NB4 (cell line): ENCODE measurements around the gene TUBB2B.

Experiments
- DNase-seq: peaks from one replicate; pipeline ENCODE4 v3.0.0; 2010; ENCODE audit warnings: low read depth
- H3K4me3 ChIP-seq: one replicate; pipeline ENCODE4 v1.5.1; 2011; ENCODE audit warnings: mild to moderate bottlenecking, low read depth, low read length, moderate library complexity
- MYC ChIP-seq: IDR thresholded peaks from 2 replicates; pipeline ENCODE4 v1.6.1; 2011; ENCODE audit warnings: low read depth, low read length
- POLR2A ChIP-seq: IDR thresholded peaks from 2 replicates; pipeline ENCODE4 v1.6.1; 2011; ENCODE audit warnings: mild to moderate bottlenecking; ENCODE audit not compliant: insufficient read length; ENCODE audit errors: extremely low read depth
- TF ChIP-seq, protein P1 (sequence below): IDR thresholded peaks from one replicate; pipeline ENCODE4 v1.5.1; 2012; ENCODE audit warnings: low read depth, low read length
- TF ChIP-seq, protein P2 (sequence below): IDR thresholded peaks from 2 replicates; pipeline ENCODE4 v1.6.1; 2011; ENCODE audit warnings: low read depth, low read length

Gene TUBB2B

GRCh38 chr6:3227363-3228045 lies at the start of gene TUBB2B:
Gene TUBB2B, minus strand, starts transcription at chr6:3227653. Its CDS starts 110 bp downstream, at chr6:3227543.
- no peak for DNase-seq
- TF ChIP-seq, protein P1, sequence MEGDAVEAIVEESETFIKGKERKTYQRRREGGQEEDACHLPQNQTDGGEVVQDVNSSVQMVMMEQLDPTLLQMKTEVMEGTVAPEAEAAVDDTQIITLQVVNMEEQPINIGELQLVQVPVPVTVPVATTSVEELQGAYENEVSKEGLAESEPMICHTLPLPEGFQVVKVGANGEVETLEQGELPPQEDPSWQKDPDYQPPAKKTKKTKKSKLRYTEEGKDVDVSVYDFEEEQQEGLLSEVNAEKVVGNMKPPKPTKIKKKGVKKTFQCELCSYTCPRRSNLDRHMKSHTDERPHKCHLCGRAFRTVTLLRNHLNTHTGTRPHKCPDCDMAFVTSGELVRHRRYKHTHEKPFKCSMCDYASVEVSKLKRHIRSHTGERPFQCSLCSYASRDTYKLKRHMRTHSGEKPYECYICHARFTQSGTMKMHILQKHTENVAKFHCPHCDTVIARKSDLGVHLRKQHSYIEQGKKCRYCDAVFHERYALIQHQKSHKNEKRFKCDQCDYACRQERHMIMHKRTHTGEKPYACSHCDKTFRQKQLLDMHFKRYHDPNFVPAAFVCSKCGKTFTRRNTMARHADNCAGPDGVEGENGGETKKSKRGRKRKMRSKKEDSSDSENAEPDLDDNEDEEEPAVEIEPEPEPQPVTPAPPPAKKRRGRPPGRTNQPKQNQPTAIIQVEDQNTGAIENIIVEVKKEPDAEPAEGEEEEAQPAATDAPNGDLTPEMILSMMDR, result no peak
- TF ChIP-seq, protein P2, sequence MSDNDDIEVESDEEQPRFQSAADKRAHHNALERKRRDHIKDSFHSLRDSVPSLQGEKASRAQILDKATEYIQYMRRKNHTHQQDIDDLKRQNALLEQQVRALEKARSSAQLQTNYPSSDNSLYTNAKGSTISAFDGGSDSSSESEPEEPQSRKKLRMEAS, result no peak
- no peak for TF ChIP-seq MYC
- TF ChIP-seq POLR2A, result no peak
- H3K4me3 ChIP-seq, result no peak within 1 kb of the TSS

- TF ChIP-seq, protein P2, result no peak
- TF ChIP-seq POLR2A (no peak), MYC (no peak)
- TF ChIP-seq, protein P1, result no peak
Observed at GRCh38 chr6:3277251-3277650, 49.8 kb upstream of the TUBB2B start.

GRCh38 chr6:3276174-3277167 lies 49.0 kb upstream of the TUBB2B start:
- no peak for DNase-seq
- TF ChIP-seq, protein P1, result no peak
- TF ChIP-seq MYC, result no peak
- no peak for TF ChIP-seq POLR2A
- TF ChIP-seq, protein P2, result no peak
- no peak overlapping the region for H3K4me3 ChIP-seq

More at GRCh38 chr6:3277251-3277650, 49.8 kb upstream of the TUBB2B start:
- DNase-seq, result no peak
- H3K4me3 ChIP-seq, result no peak overlapping the region

DNA sequence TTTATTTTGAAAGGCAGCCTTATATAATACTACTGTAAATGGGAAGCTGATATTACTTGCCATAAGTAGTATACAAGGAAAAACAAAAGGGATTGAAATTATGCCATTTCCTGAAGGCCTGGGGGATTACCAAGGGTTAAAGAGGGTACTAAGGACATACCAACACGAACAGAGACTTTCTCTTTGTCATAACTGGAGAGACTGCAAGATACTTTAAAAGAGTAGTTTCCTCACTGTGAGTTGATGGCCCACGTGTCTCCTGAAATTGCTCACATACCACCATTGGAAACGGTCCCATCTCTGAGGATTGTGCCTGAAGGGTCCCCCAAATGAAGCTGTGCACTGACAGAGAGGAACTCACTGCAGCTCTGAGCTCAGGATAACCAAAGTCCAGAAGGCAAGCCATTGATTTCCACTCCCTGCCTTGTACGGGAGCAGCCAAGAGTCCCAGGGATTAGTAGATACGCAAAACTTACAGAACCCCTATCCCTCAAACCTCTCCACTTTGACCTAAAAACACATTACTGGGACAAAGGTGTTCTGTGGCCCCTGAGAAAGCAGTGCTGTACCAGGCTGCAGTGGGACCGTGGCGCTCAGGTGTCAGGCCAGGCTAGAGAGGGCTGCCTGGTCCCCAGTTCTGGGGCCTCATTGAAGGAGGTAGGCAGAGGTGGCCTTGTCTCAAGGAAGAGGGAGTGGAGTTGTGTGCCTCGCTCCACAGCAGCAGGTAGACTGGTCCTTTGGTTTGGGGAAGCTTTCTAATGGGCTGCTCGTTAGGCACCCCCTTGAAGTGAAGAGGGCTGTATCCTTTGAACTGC lies 46.5 kb upstream of the TUBB2B start:
- DNase-seq, result no peak
- TF ChIP-seq MYC (no peak), POLR2A (no peak)
- TF ChIP-seq, protein P1, result no peak
- TF ChIP-seq, protein P2, result no peak
- no peak overlapping the region for H3K4me3 ChIP-seq

DNA sequence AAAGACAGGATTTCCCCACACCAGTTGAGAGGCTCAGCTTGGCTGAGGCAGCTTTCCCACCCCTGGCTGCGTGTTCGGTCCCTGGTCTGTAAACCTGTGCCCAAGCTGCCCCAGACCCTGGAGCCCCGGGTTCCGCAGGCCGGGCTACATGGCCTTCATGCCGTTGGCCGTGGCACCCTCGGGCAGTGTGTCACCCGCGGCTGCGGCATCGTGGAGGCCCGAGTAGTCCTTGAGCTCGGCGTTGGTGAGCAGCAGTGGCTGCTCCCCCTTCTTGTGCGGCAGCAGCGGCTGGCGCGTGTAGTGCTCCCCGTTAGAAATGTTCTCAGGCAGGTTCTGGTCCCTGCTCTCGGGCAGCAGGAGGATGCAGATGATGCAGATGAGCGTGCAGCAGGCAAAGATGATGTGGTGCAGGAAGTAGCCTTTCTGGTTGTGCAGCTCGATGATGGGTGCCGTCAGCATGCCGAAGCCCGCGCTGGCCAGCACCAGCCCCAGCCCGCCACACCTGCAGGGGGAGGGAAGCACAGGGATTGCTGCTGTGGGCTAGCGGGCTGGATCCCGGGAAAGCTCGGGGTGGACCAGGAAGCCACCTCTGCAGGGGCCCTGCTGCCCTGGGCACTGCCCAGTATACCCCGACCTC lies 45.6 kb upstream of the TUBB2B start:
- no peak for DNase-seq
- no peak for TF ChIP-seq POLR2A
- TF ChIP-seq, protein P2, result no peak
- no peak for TF ChIP-seq MYC
- TF ChIP-seq, protein P1, result no peak
- H3K4me3 ChIP-seq, result no peak overlapping the region
